Stimulated activated CD8-positive, alpha-beta memory T cell treated with anti-CD3 and anti-CD28 coated beads, Interleukin-4, amount 100 ng/mL, for 48 hours (primary cell): ENCODE results near the gene PTPN2.
"Not testable (repeated sequence)": the region's sequence is repeated elsewhere in the genome, so short reads cannot be mapped to it uniquely, and the experiment has no call there.

ENCODE experiments used
- DNase-seq: peaks from one replicate; pipeline ENCODE4 v3.0.0-alpha.2; 2020

The PTPN2 gene

DNA sequence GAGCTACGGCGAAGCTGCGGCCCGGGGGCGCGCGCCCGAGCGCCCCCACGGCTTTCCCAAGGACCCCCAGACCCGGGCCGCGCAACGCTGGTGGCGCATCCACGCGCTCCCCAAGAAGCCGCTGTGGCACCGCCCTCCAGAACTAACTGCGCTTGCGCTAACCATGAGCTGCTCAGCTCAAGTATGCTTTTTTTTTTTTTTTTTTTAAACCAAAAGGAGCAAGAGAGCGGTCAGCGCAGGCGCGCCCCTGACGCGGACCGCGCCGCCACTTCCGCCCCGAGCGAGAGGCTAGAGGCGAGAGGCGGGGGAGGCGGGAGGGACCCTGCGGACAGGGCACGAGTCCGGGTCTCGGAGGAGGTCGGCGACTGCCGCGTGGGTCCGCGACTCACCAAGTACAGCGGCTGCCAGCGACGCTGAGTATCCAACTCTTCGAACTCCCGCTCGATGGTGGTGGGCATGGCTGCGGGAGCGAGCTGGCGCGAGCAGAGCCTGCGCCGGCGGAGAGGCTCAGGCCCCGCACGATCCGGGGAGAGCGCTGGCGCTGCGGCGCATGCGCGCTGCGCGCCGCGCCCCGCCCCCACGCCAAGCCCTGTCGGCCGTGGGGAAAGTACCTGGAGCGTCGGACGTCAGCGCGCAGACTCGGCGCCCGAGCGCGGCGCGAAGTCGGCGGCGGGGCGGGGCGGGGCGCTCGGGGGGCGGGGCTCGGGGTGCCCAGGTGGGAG, at the start of gene PTPN2:
Gene PTPN2, minus strand, starts transcription at position 554 of the 722 bp plus-strand sequence. Its CDS starts 96 bp downstream, at position 458.
- DNase-seq = peak; percentile 91

DNA sequence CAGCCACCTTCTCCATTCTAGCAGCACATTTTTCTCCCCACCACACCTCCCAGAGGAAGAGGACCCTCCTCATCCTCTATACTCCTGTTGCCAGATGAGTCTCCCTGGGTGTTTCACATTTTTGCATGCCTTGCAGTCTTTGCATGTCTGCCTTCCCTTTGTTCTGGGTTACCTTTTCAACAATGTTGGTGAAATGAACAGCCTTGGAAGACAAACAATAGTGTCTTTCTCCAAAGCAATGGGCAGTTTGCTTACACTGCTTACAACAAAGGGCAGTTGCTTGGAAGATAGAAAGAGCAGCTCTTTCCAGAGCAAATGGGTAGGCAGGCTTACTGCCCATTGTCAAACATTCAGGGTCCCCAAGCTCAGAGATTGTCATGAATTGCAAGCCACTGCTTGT, 49.3 kb upstream of the PTPN2 start:
- DNase-seq = no peak

DNA sequence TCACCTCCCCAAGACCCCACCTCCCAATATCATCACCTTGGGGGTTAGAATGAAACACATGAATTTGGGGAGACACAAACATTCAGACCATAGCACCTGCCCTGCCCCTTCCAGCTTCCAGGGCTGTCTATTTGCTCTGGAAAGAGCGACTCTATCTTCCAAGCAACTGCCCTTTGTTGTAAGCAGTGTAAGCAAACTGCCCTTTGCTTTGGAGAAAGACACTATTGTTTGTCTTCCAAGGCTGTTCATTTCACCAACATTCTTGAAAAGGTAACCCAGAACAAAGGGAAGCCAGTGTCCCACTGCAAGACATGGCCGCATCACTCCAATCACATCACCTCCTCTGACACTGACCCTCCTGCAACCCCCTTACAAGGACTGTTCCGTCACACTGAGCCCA, 46.9 kb upstream of the PTPN2 start:
- no peak for DNase-seq

DNA sequence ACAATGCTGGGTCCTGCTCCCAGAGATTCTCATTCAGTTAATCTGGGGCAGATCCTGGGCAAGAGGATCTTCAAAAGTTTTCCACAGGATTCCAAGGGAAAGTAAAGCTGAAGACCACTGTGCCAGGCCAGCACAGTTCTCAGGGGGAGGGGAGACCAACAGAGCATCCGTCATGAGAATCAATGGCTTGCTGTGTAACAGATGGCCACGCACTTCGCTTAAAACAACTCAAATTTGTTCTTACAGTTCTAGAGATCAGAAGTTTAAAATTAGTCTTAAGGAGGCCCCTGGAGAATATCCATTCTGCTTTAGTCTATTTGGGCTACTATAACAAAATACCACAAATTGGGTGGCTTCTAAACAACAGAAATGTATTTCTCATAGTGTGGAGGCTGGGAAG, 46.3 kb upstream of the PTPN2 start:
- no peak for DNase-seq

DNA sequence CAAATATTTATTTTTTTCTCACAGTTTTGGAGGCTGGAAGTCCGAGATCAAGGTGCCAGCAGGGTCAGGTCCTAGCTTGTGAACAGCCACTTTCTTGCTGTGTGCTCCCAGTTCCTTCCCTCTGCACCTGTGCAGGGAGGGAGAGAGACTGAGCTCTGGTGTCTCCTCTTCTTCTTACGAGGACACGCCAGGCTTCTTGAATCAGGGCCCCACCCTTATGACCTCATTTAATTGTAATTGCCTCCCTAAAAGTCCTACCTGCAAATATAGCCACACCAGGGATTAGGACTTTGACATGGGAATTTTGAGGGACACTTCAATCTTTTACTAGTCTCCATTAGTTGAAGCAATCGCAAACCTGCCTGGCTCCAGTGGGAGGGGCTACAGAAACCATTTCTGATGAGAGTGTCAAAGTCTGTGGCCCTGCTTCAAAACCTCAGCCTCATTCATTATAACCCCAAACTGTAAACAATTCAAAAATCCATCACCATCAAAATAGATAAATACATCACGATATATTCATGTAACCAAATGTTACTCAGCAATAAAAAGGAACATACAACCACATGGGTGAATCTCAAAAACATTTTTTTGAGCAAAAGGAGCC, 45.5 kb upstream of the PTPN2 start:
- DNase-seq = no peak

DNA sequence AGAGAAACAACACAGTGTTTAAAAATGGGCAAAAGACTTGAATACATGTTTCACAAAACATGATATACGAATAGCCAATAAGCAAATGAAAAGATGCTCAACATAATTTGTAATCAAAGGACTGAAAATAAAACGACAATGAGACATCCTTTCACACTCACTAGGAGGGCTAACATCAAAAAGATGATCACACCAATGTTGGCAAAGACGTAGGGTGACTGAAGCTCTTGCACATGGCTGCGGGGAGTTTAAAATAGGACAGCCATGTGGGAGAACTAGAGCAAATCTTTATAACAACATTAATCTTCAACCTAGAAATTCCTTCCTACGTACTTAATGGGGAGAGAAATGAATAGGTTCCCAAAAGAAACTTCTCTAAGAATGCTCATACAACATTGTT, 44.6 kb upstream of the PTPN2 start:
- DNase-seq = no peak

DNA sequence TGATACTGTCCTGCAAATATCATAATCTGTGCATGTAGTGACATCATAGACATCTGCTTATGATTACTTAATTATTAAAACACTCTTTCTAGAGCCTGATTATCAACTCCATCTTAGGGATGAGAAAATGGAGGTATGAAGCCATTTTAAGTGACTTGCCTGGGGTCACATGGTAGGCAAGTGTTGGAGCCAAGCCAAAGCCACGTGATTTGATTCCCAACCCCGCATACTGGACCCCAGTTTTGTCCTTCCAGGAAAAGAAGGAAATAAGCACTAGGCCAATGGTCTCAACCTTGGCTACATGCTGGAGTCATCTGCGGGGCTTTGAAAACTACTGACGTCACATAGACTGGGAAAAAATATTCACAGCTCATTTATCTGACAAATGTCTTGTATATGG, 44.2 kb upstream of the PTPN2 start:
- DNase-seq = no peak

DNA sequence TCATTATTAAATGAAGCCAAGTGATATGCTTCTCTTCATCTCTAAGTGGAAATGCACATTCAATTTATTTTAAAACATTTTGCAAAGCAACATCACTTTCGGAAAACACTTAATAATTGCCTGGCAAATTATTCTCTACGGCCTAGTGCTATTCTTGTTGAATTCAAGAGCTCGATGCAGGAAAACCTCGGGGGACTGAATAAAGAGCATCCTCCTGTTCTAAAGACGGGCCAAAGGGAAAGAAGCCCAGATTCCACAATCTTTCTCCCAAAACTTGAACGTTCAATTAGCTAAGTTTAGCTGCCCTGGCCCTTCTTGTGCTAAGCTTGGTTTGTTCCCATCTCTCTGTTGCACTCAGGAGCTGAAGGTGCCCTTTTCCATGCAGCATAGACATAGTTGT, 40.6 kb upstream of the PTPN2 start:
- no peak for DNase-seq

DNA sequence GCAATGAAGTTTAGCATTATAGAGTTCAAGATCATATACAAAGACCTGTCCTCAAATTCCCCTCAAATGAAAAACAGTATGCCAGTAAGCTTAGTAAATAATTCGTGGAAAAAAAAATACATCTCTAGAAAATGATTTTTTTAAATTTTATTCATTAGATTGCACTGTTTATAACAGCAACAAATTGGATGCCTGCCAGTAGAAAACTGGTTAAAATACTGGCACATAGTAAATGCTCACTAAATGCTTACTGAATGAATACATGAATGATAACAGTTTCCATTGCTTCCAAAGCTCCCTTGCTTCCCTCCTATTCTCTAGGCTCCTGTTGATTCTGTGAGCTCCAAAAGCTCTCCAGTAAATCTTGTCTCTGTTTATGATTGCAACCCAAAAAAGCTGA, 38.2 kb upstream of the PTPN2 start:
- DNase-seq = no peak

DNA sequence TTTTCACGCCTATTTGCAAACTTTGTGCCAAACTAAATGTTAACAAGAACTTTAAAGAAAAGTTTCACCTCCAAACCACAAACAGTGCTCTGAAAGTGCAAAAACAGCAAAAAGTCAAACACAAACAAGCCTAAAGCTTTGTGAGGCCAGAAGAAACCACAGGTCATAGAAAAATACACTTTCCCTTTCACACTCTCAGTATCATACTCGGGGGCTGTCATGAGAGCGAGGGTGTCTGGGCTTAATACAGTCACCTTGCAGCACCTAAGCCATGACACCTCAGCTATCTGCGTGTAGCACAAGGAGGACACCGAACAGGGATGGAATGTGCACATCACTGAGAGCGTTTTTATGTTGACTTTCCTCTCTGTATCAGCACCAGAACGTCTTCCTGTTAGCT, 37.1 kb upstream of the PTPN2 start:
- DNase-seq = peak; percentile 37

DNA sequence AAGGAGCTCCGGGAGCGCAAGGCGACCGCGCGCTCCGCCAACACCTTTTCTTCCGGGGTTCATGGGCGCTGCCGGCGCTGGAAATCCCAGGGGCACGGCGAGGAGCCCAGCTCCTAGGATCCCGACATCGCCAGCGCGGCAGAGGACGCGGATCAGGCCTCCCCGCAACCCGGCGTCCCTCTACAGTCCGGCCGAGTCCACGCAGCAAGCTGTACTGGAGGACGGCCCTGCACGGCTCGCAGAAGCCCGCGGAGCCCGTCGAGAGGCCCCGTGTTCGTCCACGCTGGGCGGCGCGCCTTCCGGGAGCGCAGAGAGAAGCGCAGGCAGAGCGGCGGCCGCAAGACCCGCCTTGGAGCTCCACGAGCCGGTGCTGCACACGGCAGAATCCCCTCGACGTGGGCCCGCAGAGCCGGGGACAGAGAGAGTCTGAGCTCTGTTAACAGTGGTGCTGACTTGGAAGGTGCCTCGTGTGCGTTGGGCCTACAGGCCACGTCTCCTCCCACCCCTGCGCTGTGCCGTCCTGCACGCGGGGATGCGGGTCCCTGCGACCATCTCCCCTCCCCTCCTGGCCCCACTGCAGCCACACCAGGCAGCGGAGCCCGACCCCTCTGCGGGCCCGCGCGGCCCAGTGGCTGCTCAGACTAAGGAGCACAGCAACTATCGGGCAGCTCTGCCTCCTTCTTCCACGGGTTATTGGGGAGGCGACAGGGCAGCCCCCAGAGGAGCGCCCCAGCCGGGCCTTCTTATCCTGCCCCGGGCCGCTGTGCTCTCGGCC, 28.1 kb upstream of the PTPN2 start:
- DNase-seq = no peak

DNA sequence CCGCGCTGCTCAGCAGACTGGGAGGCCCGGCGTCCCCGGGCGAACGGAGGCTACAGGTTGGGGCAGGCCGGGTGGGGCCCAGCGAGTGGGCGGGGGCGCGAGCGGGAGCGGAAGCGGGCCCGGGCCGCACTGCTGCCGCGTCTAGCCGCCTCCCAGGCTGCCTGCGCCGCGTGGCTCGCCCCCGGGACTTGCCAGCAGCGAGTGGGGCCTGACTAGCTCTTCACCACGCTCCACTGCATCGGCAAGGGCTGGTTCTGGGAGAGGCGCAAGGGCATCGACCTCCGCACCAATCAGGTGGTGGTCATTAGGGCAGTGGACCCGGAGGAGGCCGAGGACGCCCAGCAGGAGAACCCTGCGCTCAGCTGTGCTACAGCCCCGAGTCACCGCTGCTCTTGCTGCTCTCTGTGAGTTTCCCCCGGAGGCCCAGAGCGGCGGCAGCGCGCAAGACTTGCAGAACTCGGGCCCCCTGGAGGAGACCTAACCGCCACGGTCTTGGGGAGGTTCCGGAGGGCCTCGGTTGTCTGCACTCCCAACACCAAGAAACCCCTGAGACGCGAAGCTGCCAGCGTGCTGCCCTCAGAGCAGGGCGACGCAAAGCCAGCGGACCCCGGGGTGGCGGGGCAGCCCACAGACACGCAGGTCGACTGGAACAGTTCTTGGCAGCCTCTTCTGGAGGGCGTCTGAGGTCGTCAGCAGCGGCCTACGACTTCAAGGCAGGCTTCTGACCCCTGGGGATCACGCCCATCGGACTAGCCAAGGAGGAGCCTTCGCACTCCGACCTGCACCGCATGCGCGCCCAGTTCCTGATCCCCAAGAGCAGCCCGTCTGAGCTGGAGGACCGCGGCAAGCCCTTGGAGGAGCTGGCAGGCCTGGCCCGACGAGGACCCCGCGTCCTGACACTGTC, 27.2 kb upstream of the PTPN2 start:
- DNase-seq = peak; percentile 74

DNA sequence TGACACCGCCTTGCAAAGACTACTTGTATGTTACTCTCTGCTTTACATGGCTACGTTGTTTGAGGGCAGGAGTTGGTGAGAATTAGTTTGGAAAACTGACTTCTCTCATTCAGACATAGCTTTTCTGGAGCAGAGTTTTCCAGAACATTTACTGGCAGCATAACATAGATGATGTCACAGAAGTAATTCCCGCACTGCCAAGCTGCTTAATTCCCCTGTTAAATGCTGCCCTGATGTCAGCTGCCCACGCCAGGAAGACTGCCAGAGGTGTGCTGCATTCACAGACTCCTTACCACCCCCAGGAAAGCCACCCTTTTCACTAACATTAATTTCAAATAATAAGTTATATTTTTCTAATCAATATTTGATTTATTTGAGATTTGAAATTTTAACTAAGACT, 24.7 kb upstream of the PTPN2 start:
- DNase-seq = no peak

DNA sequence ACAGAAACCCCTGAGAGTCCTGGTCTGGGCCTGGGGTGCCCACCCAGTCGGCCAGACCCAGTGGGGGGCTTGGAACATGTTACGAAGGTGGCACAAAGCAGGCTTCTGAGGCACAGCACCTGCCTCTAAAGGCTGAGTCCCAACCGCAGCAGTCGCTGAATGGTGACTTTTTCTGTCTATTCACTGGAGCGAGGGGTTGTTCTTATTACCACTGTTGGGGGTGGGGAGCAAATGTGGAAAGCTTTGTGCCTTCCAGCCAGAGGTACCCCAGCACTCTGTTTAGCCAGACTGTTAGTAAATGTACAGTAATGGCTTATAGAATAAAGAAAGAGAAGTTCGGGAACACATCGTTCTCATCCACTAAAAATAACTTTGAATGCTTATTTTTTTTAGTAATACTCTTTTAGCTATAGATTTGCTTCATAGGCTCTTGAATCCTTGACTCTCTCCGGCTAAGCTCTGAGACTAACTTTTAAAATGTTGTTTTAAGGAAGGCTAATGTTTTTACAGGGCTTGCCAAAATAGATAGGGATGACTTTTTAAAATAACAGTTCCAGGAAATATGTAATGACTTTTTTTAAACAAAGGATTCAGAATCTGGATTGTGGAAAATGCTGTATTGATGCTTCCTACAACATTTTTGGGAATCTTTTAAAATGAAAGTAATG, 23.4 kb upstream of the PTPN2 start:
- no peak for DNase-seq

DNA sequence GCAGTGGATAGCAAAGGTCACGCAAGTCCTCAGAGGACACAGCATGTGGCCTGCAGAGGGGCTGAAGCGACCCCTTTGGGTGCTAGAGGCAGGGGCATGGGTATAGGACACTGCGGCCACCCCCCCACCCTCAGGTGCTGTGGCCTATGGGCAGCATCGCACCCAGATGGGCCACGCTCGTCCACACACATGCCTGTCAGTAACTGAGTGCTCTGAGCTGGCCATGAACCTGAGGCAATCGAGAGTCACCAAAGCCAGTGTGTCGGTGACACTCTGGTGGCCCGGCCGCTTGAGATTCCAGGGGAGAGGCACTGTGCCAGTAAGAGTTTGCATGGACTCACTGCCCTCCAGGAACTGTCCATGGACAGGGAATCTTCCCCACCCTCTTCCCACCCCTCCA, 22.7 kb upstream of the PTPN2 start:
- no peak for DNase-seq

DNA sequence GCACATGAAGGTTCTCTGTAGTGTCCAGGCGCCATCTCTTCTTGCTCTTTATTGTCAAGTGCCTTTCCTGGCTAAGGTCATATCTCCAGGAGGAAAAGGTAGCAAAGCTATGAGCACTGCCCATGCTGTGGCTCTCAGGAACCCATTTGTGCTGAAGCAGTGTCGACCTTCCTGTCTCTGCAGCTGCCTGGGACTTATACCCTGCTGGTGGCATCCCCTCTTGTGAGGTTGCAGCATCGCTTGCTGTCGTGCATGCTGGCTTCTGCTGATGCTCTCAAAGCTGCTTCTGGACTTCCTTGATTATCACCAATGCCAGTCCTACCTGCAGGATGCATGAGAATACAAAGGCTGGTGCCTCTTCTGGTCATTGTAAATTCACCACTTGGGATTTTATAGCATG, 22.1 kb upstream of the PTPN2 start:
- no peak for DNase-seq

DNA sequence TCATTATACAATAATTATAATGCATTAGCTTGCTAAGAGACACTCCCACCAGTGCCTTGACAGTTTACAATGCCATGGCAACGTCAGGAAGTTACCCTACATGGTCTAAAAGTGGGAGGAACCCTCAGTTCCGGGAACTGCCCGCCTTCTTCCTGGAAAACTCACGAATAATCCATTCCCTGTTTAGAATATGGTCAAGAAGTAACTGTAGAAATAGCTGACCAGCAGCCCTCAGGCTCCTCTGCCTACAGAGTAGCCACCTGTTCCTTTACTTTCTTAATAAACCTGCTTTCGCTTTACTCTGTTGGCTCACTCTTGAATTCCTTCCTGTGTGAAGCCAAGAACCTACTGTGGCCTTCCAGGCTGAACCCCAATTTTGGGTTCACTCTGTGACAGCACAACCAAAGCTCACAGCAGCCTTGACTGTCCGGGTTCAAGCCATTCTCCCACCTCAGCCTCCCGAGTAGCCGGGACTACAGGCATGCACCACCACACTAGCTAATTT, 20.0 kb upstream of the PTPN2 start:
- DNase-seq = peak; percentile 69

DNA sequence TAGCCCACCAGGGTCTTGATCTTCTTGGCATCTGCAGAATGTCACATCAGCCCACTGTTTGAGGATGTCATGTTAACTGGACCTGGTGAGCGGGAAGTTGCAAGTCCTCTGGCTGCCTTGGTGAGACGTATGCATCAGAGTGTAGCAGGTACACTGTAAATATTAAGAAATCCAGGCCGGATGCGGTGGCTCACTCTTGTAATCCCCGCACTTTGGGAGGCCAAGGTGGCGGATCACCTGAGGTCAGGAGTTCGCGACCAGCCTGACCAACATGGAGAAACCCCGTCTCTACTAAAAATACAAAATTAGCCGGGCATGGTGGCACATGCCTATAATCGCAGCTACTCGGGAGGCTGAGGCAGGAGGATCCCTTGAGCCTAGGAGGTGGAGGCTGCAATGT, 17.2 kb upstream of the PTPN2 start:
- DNase-seq = not testable (repeated sequence)

DNA sequence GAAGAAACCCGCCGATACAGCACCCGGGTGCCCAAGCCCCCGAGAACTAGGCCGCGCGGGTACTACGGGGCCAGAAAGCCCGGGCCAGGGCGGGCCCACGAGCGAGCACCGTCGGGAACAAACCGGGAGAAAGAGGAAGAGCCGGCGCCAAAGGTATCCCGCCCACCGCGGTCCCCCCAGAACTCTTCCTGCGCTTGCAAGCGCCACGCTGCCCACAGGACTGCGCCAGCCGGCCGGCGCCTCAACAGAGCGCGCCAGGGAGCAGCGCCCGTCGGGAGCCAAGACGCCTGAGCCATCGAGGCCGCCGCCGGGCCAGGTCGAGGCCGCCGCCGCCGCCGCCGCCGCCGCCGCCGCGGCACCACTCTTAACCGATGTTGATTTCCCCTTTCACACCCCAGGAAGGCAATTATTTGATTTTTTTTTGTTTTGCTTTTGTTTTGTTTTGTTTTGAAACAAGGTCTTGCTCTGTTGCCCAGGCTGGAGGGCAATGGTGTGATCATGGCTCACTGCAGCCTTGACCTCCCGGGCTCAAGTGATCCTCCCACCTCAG, 12.8 kb upstream of the PTPN2 start:
- DNase-seq = not testable (repeated sequence)

DNA sequence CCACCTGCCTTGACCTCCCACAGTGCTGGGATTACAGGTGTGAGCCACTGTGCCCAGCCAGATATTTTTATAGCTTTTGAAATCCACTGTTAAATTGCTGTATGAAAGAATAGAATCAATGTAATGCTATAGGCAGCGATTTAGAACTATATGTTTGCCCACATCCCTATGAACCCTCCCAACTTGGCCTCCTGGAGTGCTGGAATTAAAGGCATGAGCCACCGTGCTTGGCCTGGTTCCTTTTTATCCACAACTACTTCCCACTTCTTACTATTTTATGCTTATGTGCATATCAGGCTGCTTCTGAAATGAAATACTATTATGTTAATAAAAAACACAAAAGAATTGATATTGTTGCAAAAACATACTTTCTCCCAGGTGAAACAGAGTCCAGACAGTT, 11.6 kb upstream of the PTPN2 start:
- DNase-seq = no peak

DNA sequence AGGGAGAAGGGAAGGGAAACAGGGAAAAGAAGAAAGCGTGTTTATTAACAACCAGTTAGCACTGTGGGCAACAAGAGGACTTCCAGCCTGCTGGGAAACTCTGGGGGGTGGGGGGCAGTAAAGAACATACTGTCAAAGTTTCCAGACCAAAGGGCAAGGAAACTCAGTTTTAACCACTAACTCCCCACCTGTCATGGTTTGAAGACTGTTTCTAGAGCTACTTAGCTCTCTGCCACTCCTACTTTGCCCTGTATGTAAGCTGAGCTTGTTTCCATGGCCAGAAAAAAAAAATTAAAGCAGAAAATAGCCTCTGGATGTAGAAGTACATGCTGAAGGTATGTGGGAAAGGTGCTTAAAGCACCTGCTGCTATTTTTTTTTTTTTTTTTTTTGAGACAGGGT, 11.0 kb upstream of the PTPN2 start:
- DNase-seq = no peak

DNA sequence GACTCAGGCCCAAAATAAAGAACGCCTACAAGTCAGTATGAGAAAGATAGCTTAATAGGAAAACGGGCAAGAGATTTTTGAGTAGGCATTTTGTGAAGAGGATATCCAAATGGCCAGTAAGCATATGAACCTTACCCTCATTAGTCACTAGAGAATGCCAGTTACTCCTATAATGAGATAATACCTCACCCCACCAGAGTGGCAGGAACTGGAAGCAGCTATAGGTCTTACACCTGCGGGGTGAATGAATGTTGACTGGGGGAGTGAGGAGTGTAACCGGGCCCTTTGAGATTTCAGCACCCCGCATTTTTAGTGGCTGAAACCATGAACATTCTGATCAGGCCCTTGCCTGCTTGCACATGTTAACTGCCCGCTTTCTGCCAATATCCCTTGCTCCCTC, 7.5 kb upstream of the PTPN2 start:
- no peak for DNase-seq
